ENCODE results near the gene TRIM43. TPM values are rescaled to one million over a fixed set of nuclear protein-coding genes. Genes with fewer than 3 reads are reported as not detected.
"Not testable (repeated sequence)": the region's sequence is repeated elsewhere in the genome, so short reads cannot be mapped to it uniquely, and the experiment has no call there.

Gene TRIM43
- total RNA-seq, 2 experiments from 2014 or later = not detected

DNA sequence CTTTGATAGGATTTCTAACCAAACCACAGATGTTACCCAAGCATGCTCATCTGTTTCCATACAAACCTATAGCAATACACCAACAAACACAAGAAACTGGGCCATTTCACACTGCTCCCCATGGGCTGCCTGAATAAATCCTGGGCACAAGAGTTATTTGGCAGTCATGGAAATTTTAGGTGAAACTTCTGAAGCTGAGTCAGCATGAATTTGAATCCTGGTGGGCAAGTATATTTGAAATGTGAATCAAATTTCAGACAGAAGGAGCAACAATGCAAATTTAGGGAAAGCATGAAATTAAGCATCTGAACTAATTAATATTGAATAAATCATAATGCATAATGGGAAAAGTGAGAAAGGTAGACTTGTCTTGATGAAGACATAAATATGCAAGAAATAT is 15.9 kb upstream of the TRIM43 start:
- no peaks in the 10 kb centered on the region for H3K9me3 ChIP-seq (ENCODE audit: low read length)
- H4K20me1 ChIP-seq (ENCODE audit: insufficient read depth, low read length) = no peaks in the 10 kb centered on the region
- ChIA-PET CTCF (ENCODE audit: unreplicated experiment) (no interaction called here), POLR2A (no interaction called here)
- no peaks in the 10 kb centered on the region for H3K79me2 ChIP-seq (ENCODE audit: insufficient read depth, low read depth, low read length)
- no peak for TF ChIP-seq EZH2phosphoT487 (IDR thresholded peaks at IDR 0.05; ENCODE audit: borderline replicate concordance, low read depth, low read length)
- TF ChIP-seq, protein P1, sequence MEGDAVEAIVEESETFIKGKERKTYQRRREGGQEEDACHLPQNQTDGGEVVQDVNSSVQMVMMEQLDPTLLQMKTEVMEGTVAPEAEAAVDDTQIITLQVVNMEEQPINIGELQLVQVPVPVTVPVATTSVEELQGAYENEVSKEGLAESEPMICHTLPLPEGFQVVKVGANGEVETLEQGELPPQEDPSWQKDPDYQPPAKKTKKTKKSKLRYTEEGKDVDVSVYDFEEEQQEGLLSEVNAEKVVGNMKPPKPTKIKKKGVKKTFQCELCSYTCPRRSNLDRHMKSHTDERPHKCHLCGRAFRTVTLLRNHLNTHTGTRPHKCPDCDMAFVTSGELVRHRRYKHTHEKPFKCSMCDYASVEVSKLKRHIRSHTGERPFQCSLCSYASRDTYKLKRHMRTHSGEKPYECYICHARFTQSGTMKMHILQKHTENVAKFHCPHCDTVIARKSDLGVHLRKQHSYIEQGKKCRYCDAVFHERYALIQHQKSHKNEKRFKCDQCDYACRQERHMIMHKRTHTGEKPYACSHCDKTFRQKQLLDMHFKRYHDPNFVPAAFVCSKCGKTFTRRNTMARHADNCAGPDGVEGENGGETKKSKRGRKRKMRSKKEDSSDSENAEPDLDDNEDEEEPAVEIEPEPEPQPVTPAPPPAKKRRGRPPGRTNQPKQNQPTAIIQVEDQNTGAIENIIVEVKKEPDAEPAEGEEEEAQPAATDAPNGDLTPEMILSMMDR (conservative IDR thresholded peaks at IDR 0.05; ENCODE audit: low read length) = no peak
- intact Hi-C loops (cut with micrococcal nuclease; ENCODE audit: unreplicated experiment) = no loop called here
- H3K4me3 ChIP-seq (ENCODE audit: low read depth, low read length, poor library complexity, severe bottlenecking) = no peak overlapping the region
- H2AFZ ChIP-seq (ENCODE audit: low read length) = no peak overlapping the region
- H3K9me2 ChIP-seq (ENCODE audit: insufficient read depth, low read length) = no peaks in the 10 kb centered on the region
- no peaks in the 10 kb centered on the region for H3K4me1 ChIP-seq (ENCODE audit: insufficient read depth, low read length, poor library complexity, severe bottlenecking)
- DNase-seq (ENCODE audit: low spot score) = no peak
- no TSS peak for BruUV-seq (replicated peaks)
- no peak overlapping the region for H3K27ac ChIP-seq (ENCODE audit: low read depth, low read length, poor library complexity, severe bottlenecking)
- no peaks in the 10 kb centered on the region for H3K36me3 ChIP-seq (ENCODE audit: insufficient read depth, low read length)
- H3K4me2 ChIP-seq (ENCODE audit: low read length) = no peak overlapping the region

DNA sequence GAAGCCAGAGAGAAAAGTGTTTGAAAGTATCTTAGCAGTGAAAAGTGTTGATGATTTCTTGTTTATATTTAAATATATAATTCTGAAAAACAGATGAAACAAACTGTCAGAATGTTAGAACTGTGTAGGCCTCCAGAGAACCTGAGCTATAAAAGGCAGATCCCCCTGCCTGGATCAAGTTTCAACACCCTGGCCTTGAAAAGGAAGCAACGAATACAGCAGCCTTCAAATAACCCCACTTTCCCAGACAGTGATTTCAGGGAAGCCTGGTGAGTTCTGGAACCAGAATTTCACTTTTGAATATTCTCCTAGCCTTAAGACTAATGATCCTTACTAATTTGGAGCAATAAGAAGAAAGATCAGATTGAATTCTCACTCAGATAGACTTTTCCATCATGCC is 13.3 kb upstream of the TRIM43 start:
- Histone ChIP-seq H3K36me3 (ENCODE audit: insufficient read depth, low read length) (no peaks in the 10 kb centered on the region), H3K4me3 (ENCODE audit: low read depth, low read length, poor library complexity, severe bottlenecking) (no peak overlapping the region), H3K4me2 (ENCODE audit: low read length) (no peak overlapping the region), H2AFZ (ENCODE audit: low read length) (no peak overlapping the region), H4K20me1 (ENCODE audit: insufficient read depth, low read length) (no peaks in the 10 kb centered on the region), H3K4me1 (ENCODE audit: insufficient read depth, low read length, poor library complexity, severe bottlenecking) (no peaks in the 10 kb centered on the region), H3K27ac (ENCODE audit: low read depth, low read length, poor library complexity, severe bottlenecking) (no peak overlapping the region), H3K79me2 (ENCODE audit: insufficient read depth, low read depth, low read length) (no peaks in the 10 kb centered on the region), H3K9me3 (ENCODE audit: low read length) (no peaks in the 10 kb centered on the region), H3K9me2 (ENCODE audit: insufficient read depth, low read length) (no peaks in the 10 kb centered on the region)
- DNase-seq (ENCODE audit: low spot score) = no peak
- TF ChIP-seq, protein P1 (conservative IDR thresholded peaks at IDR 0.05; ENCODE audit: low read length) = no peak
- no peak for TF ChIP-seq EZH2phosphoT487 (IDR thresholded peaks at IDR 0.05; ENCODE audit: borderline replicate concordance, low read depth, low read length)
- POLR2A ChIA-PET = no interaction called here
- CTCF ChIA-PET (ENCODE audit: unreplicated experiment) = no interaction called here
- no TSS peak for BruUV-seq (replicated peaks)
- intact Hi-C loops (cut with micrococcal nuclease; ENCODE audit: unreplicated experiment) = no loop called here

DNA sequence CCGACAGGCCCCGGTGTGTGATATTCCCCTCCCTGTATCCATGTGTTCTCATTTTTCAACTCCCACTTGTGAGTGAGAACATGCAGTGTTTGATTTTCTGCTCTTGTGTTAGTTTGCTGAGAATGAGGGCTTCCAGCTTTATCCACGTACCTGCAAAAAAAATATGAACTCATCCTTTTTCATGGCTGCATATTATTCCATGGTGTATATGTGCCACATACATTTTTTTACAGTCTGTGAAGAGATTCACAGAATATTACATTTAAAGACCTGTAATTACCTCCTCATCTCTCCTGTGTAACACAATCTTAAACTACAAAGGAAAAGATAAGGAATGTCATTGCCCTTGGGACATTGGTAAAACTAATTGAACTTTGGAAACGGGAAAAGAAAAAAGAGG is 8.3 kb upstream of the TRIM43 start:
- DNase-seq (ENCODE audit: low spot score); BruUV-seq (replicated peaks); H3K4me3 ChIP-seq (ENCODE audit: low read depth, low read length, poor library complexity, severe bottlenecking); H3K79me2 ChIP-seq (ENCODE audit: insufficient read depth, low read depth, low read length); H3K9me2 ChIP-seq (ENCODE audit: insufficient read depth, low read length); H3K27ac ChIP-seq (ENCODE audit: low read depth, low read length, poor library complexity, severe bottlenecking); POLR2A ChIA-PET; CTCF ChIA-PET (ENCODE audit: unreplicated experiment); H3K36me3 ChIP-seq (ENCODE audit: insufficient read depth, low read length); H3K4me1 ChIP-seq (ENCODE audit: insufficient read depth, low read length, poor library complexity, severe bottlenecking); H2AFZ ChIP-seq (ENCODE audit: low read length); H3K9me3 ChIP-seq (ENCODE audit: low read length); H3K4me2 ChIP-seq (ENCODE audit: low read length); H4K20me1 ChIP-seq (ENCODE audit: insufficient read depth, low read length); intact Hi-C loops (cut with micrococcal nuclease; ENCODE audit: unreplicated experiment): not testable (repeated sequence)

DNA sequence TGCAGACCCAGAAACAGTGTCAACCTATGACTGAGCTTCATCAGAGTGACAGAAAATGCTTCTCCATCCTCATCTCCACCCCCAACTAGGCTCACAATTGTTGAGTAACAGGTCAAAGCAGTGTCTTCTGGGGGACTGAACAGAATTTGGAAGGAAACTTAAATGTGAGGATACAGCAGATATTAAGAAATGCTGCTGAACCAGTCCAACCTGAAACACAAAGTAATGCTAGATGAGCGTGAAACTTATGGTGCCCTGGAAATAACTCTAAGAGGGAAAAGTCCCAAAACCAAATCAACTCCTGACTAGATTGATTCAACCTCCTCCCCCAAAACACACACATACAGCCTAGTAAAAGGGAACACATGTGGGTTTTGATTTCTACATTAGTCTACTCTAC is 7.5 kb upstream of the TRIM43 start:
- CTCF ChIA-PET (ENCODE audit: unreplicated experiment); intact Hi-C loops (cut with micrococcal nuclease; ENCODE audit: unreplicated experiment); POLR2A ChIA-PET: not testable (repeated sequence)

DNA sequence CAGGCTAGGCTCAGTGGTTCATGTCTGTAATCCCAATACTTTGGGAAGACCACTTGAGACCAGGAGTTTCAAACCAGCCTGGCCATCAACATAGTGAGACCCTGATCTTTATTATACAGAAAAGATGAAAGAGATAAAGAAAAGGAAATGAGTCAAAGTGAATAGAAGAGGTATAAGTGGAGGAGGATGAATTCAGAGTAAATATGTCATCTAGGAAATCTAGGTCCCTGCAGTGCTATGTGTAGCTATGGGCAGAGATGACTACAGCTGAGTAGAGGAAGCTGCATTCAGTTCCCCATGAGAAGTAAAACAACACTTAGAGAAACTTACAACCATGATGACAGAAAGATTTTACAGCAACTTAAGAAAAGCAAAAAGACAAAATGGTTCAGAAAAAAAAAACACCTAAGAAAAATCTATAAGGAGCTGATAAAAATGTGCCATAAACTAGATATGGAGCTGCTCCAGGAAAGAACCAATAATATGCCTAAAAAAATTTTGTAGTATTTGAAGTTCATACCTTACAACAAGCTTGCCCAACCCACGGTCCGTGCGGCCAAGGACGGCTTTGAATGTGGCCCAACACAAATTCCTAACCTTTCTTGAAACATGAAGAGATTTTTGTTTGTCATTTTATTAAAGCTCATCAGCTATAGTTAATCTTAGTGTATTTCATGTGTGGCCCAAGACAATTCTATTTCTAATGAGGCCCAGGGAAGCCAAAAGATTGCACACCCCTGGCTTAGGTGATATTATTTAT is 1.8 kb upstream of the TRIM43 start:
- H3K4me1 ChIP-seq (ENCODE audit: insufficient read depth, low read length, poor library complexity, severe bottlenecking); BruUV-seq (replicated peaks); H3K27ac ChIP-seq (ENCODE audit: low read depth, low read length, poor library complexity, severe bottlenecking); H3K4me2 ChIP-seq (ENCODE audit: low read length); DNase-seq (ENCODE audit: low spot score); H3K4me3 ChIP-seq (ENCODE audit: low read depth, low read length, poor library complexity, severe bottlenecking); H3K36me3 ChIP-seq (ENCODE audit: insufficient read depth, low read length); intact Hi-C loops (cut with micrococcal nuclease; ENCODE audit: unreplicated experiment); H3K79me2 ChIP-seq (ENCODE audit: insufficient read depth, low read depth, low read length); CTCF ChIA-PET (ENCODE audit: unreplicated experiment); H2AFZ ChIP-seq (ENCODE audit: low read length); H3K9me3 ChIP-seq (ENCODE audit: low read length); H4K20me1 ChIP-seq (ENCODE audit: insufficient read depth, low read length); H3K9me2 ChIP-seq (ENCODE audit: insufficient read depth, low read length); POLR2A ChIA-PET: not testable (repeated sequence)

More for the DNA sequence above, 7.5 kb upstream of the TRIM43 start:
- H3K4me3 ChIP-seq (ENCODE audit: low read depth, low read length, poor library complexity, severe bottlenecking); H3K79me2 ChIP-seq (ENCODE audit: insufficient read depth, low read depth, low read length); H3K27ac ChIP-seq (ENCODE audit: low read depth, low read length, poor library complexity, severe bottlenecking); H3K9me2 ChIP-seq (ENCODE audit: insufficient read depth, low read length); H2AFZ ChIP-seq (ENCODE audit: low read length); H3K4me1 ChIP-seq (ENCODE audit: insufficient read depth, low read length, poor library complexity, severe bottlenecking); H3K36me3 ChIP-seq (ENCODE audit: insufficient read depth, low read length); DNase-seq (ENCODE audit: low spot score); H3K4me2 ChIP-seq (ENCODE audit: low read length); H3K9me3 ChIP-seq (ENCODE audit: low read length); H4K20me1 ChIP-seq (ENCODE audit: insufficient read depth, low read length); BruUV-seq (replicated peaks): not testable (repeated sequence)
